ENCODE measurements around the gene RTN4RL1. TPM values are rescaled to one million over a fixed set of nuclear protein-coding genes. Genes with fewer than 3 reads are reported as not detected.

Gene RTN4RL1
- total RNA-seq, 2 donors from 2014 or later = 5.4 to 8.0 TPM

DNA sequence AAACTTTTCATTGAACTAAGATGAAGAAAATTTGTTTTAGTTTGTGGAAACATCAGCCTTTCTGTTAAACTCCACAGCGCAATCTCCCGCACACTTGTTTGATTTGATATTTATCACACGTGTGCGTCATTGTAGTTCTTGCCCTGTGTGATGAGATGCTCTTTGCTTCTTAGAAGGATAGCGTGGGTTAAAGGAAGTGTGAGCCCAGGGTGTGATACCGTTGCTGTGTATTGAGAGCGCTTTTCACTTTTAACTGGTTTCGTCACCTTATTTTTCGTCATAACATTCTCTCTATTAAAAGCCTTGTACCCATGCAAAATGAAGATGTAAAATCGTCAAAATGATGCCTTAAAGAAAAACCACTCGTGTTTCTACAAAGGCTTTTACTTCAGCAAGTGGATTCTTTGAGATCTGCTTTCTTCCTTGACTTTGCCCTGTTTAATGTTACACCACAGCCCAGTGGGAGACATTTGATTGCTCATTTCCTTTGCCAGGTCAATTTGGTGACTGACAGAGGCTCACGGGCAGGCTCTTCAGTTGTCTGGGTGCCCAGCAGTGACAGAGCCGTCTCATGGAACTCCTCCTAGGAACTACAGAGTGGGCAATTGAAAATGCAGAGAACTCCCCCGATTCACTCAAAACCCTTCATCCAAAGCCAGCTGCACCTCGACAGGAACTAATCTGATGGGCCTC, 134.2 kb downstream of the RTN4RL1 start:
- Histone ChIP-seq H3K4me1 (ENCODE audit: control insufficient read depth in 1 of 2, low read depth in 2 of 2) (no peaks in the 10 kb centered on the region), H3K9me3 (no peaks in the 10 kb centered on the region), H3K4me3 (no peak overlapping the region), H3K27ac (no peak overlapping the region), H3K27me3 (replicated peaks; ENCODE audit: insufficient read depth) (no peaks in the 10 kb centered on the region), H3K36me3 (peaks cover 53% of the 10 kb centered on the region)
- ATAC-seq (ENCODE audit: insufficient number of reproducible peaks, low FRiP score, low read depth) (no peak), DNase-seq (ENCODE audit: low spot score) (no peak)
- TF ChIP-seq CTCF (IDR thresholded peaks at IDR 0.05) = no peak

DNA sequence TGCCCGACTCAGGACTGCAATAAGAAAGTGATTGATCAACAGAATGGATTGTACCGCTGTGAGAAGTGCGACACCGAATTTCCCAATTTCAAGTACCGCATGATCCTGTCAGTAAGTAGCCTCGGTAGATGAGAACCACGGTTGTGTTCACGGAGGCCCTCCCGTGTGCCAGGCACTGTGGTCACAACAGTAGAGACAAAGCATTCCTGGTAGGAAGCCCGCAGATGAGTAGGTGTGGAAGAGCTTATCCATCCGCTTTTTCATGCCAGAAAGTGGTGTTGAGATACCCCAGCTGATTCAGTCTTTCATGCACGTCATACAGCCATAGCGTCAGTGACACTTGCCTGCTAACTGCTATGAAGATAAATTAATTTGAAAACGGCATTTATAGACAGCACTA, 136.4 kb downstream of the RTN4RL1 start:
- peaks cover 58% of the 10 kb centered on the region for H3K36me3 ChIP-seq
- H3K27ac ChIP-seq = no peak overlapping the region
- no peaks in the 10 kb centered on the region for H3K9me3 ChIP-seq
- ATAC-seq (ENCODE audit: insufficient number of reproducible peaks, low FRiP score, low read depth) (no peak), DNase-seq (ENCODE audit: low spot score) (no peak)
- no peaks in the 10 kb centered on the region for H3K27me3 ChIP-seq (replicated peaks; ENCODE audit: insufficient read depth)
- H3K4me3 ChIP-seq = no peak overlapping the region
- TF ChIP-seq CTCF (IDR thresholded peaks at IDR 0.05) = no peak
- no peaks in the 10 kb centered on the region for H3K4me1 ChIP-seq (ENCODE audit: control insufficient read depth in 1 of 2, low read depth in 2 of 2)

Other genes with a start within 250 kb of the RTN4RL1 start
- gene SMYD4, start 195.4 kb downstream of the RTN4RL1 start, total RNA-seq = 10 to 100 TPM; 12.6 to 13.3 TPM
- 10 to 100 TPM; 15.4 to 40.0 TPM for gene RPA1, start 195.3 kb downstream of the RTN4RL1 start, total RNA-seq
- gene DPH1, start 4.8 kb upstream of the RTN4RL1 start, total RNA-seq = 10 to 100 TPM; 46.0 to 61.1 TPM
- 10 to 100 TPM; 44.1 to 46.6 TPM for gene OVCA2, start 16.7 kb upstream of the RTN4RL1 start, total RNA-seq
- 10 to 100 TPM; 38.3 to 53.9 TPM for gene HIC1, start 29.8 kb upstream of the RTN4RL1 start, total RNA-seq